ENCODE measurements around the gene CCP110. TPM values are rescaled to one million over a fixed set of nuclear protein-coding genes. Genes with fewer than 3 reads are reported as not detected.

CCP110 gene
- total and polyA plus RNA-seq, 2 of the 13 experiments (the other 11 are each of a cell fraction or from before 2014, with no cell fraction given), result 10.0 to 11.1 TPM

DNA sequence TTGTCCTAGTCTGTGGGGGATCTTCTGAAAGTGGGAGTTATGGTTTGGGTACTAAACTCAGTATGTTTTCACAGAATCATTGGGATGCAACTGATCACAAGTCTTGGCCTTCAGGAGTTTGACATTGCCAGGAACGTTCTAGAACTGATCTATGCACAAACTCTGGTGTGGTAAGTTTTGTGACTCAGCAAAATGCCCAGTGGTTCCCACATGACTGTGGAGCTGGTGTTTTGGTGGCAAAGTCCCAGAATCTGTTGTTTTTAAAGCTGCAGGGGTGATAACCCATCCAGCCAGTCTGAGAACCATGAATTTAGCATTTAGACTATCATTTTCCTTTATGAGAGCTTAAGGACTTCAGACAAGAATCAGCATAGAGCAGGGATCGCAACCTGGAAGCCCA lies 42.4 kb upstream of the CCP110 start:
- no TSS peak for BruUV-seq (replicated peaks)
- ATAC-seq, result no peak
- no peak overlapping the region for H3K9ac ChIP-seq (ENCODE audit: insufficient read depth, low read depth, low read length)
- in situ Hi-C loops (cut with HindIII; ENCODE audit: extremely low pct_ligation_motif_present, low pct_unique_long_range_greater_than_20kb) (no loop called here), intact Hi-C loops (cut with micrococcal nuclease; ENCODE audit: unreplicated experiment) (no loop called here)
- H3K4me1 ChIP-seq (ENCODE audit: insufficient read depth, low read length), result peaks cover 33% of the 10 kb centered on the region
- H4K20me1 ChIP-seq (ENCODE audit: insufficient read depth, low read length), result no peaks in the 10 kb centered on the region
- no peak for DNase-seq (ENCODE audit: low spot score)
- H3K36me3 ChIP-seq (replicated peaks in 1 of 2; ENCODE audit: control insufficient read depth in 1 of 2, insufficient read depth in 2 of 2, low read length in 2 of 2), result no peaks in the 10 kb centered on the region
- CTCF ChIA-PET (ENCODE audit: low intra/inter-chr PET ratio, low total read pairs), result no interaction called here
- H3K4me2 ChIP-seq (ENCODE audit: low read depth, low read length), result no peak overlapping the region
- H3K79me2 ChIP-seq (ENCODE audit: insufficient read depth, low read length), result no peaks in the 10 kb centered on the region
- POLR2A ChIA-PET, result no interaction called here
- FAIRE-seq, result no peak
- no peak overlapping the region for H3K4me3 ChIP-seq (replicated peaks in 1 of 3; ENCODE audit: insufficient read depth in 1 of 3, low read depth in 2 of 3, low read length in 3 of 3)
- no peak overlapping the region for H2AFZ ChIP-seq (ENCODE audit: low read length)
- no peak overlapping the region for H3K27ac ChIP-seq (ENCODE audit: extremely low read length, insufficient read depth, low read length)
- no peaks in the 10 kb centered on the region for H3K27me3 ChIP-seq (ENCODE audit: control insufficient read depth in 1 of 2, insufficient read depth in 2 of 2, low read length in 2 of 2)
- peak; percentile 57 for TF ChIP-seq MAFF (IDR thresholded peaks at IDR 0.05; ENCODE audit: low read depth, low read length)
- TF ChIP-seq NFE2 (CRISPR knock-in tag; IDR thresholded peaks at IDR 0.05), result peak; percentile 74
- no peak for TF ChIP-seq PHF21A (CRISPR knock-in tag; IDR thresholded peaks at IDR 0.05)
- TF ChIP-seq NFE2L2 (IDR thresholded peaks at IDR 0.05; ENCODE audit: low read length), result peak; percentile 92
- peak; percentile 69 to 84 for TF ChIP-seq MAFK (conservative IDR thresholded peaks at IDR 0.05 in 1 of 2, IDR thresholded peaks at IDR 0.05 in 1 of 2; ENCODE audit: low read length in 2 of 2)
- 38% methylated on average over 2 of the region's 2 CpGs for WGBS (ENCODE audit: low lambda C conversion rate)
- H3K9me3 ChIP-seq (ENCODE audit: low read length), result no peaks in the 10 kb centered on the region

GRCh38 chr16:19481769-19482168 lies 42.0 kb upstream of the CCP110 start:
- Histone ChIP-seq H3K27ac (ENCODE audit: extremely low read length, insufficient read depth, low read length) (no peak overlapping the region), H3K27me3 (ENCODE audit: control insufficient read depth in 1 of 2, insufficient read depth in 2 of 2, low read length in 2 of 2) (0 out of 5 replicates have a peak, but pooled peaks cover 0 to 1% of the 10 kb centered on the region in 2 experiments), H3K36me3 (replicated peaks in 1 of 2; ENCODE audit: control insufficient read depth in 1 of 2, insufficient read depth in 2 of 2, low read length in 2 of 2) (no peaks in the 10 kb centered on the region), H3K4me3 (replicated peaks in 1 of 3; ENCODE audit: insufficient read depth in 1 of 3, low read depth in 2 of 3, low read length in 3 of 3) (no peak overlapping the region), H3K4me1 (ENCODE audit: insufficient read depth, low read length) (peaks cover 33% of the 10 kb centered on the region), H3K79me2 (ENCODE audit: insufficient read depth, low read length) (no peaks in the 10 kb centered on the region), H4K20me1 (ENCODE audit: insufficient read depth, low read length) (no peaks in the 10 kb centered on the region), H3K4me2 (ENCODE audit: low read depth, low read length) (no peak overlapping the region), H2AFZ (ENCODE audit: low read length) (no peak overlapping the region), H3K9ac (ENCODE audit: insufficient read depth, low read depth, low read length) (no peak overlapping the region), H3K9me3 (ENCODE audit: low read length) (no peaks in the 10 kb centered on the region)
- FAIRE-seq (no peak), DNase-seq (ENCODE audit: low spot score) (no peak), ATAC-seq (no peak)
- POLR2A ChIA-PET, result no interaction called here
- 62% methylated on average over 5 of the region's 5 CpGs for WGBS (ENCODE audit: low lambda C conversion rate)
- no TSS peak for BruUV-seq (replicated peaks)
- in situ Hi-C loops (cut with HindIII; ENCODE audit: extremely low pct_ligation_motif_present, low pct_unique_long_range_greater_than_20kb), result no loop called here
- intact Hi-C loops (cut with micrococcal nuclease; ENCODE audit: unreplicated experiment), result no loop called here
- CTCF ChIA-PET (ENCODE audit: low intra/inter-chr PET ratio, low total read pairs), result no interaction called here
- TF ChIP-seq MYPOP (CRISPR knock-in tag; IDR thresholded peaks at IDR 0.05) (no peak), ZNF546 (CRISPR knock-in tag; conservative IDR thresholded peaks at IDR 0.05) (no peak), ZNF660 (CRISPR knock-in tag; IDR thresholded peaks at IDR 0.05; ENCODE audit: borderline replicate concordance, low read depth) (no peak), ZNF564 (CRISPR knock-in tag; IDR thresholded peaks at IDR 0.05) (peak; percentile 96; the same call in 1 of the 2 replicates), GZF1 (CRISPR knock-in tag; IDR thresholded peaks at IDR 0.05) (no peak), ZNF354B (CRISPR knock-in tag; IDR thresholded peaks at IDR 0.05) (no peak)
